Activated gamma-delta T cell (primary cell): Measurements from ENCODE around the gene AMPH.

ENCODE experiments used
- DNase-seq: peaks from one replicate; lab custom pipeline; 2025; lab: John Stamatoyannopoulos, UW

Gene AMPH

DNA sequence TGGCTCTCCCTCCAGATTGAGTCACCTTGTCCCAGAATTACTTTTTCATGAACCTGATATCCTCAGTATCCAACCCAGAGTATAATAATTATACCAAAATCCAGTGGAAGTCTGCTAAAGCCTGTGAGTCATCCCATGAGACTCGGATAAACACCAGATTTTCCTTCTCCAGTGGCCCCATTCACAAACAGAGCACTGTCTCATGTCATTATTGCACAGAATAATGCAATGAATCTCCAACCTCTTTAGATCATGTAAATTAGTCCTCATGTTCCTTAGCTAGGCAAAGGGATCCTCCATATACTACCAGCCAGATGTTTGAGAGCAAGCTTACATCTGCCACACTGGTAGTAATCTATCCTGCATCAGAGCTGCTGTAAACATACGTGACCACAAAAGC is 89.0 kb downstream of the AMPH start:
- DNase-seq = no peak

- DNase-seq = no peak
These were observed 89.7 kb downstream of the AMPH start for GRCh38 chr7:38541440-38541839.

DNA sequence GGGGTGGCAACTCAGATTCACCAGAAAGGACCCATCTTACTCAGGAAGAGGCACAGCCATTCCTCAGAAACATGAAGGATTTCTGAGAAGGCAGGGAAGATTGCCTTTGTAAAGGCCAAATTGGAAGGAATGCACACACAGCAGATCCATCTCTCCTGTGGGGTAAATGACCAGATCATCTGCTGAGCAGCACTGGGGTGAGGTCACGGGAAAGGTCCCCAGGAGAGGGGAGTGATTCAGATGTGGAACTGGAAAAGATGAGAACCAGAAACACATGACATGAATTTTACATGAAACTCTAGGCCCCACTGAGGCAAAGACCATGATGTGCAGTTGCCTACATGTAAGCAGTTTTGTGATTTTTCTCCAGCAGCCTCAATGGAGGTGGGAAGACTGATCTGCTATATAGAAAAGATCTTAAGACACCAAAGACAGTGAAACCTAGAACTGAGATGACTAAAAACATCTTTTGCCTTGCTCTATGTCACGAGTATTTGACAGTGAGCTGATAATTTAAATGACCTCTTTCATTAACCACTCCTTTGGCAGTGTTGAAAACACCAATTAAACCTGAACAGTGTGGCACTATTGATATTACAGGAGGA is 91.6 kb downstream of the AMPH start:
- DNase-seq = no peak

DNA sequence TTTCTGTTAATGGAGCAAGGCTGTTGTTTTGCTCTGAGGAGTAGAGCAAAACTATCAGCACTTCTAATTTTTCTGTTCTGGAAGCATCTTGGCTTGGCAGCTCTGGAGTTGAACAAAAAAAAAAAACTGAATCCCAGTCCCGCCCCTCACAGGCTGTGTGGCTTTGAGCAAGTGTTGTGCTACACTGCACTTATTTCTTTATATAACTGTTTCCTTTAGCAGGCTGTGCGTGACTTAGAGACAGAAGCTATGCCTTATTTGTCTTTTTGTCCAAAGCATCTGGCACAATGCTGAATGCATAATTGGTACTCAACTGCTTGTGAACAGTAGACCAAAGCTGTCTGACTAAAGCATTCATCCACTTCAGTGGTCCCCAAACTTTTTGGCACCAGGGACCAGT is 96.1 kb downstream of the AMPH start:
- no peak for DNase-seq

DNA sequence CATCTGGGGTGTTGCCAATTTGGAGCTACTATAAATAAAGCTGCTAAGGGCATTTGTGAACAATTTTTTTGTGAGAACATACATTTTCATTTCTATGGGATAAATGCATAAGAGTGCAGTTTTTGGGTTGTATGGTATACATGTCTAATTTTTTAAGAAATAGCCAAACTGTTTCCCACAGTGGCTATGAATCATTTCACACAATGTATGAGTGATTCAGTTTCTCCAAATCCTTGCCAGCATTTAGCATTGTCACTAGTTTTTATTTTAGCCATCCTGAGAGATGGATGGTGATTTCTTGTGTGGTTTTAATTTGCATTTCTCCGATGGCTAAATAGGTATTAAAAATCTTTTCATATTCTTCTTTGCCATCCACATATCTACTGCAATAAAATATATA is 105.3 kb downstream of the AMPH start:
- no peak for DNase-seq

DNA sequence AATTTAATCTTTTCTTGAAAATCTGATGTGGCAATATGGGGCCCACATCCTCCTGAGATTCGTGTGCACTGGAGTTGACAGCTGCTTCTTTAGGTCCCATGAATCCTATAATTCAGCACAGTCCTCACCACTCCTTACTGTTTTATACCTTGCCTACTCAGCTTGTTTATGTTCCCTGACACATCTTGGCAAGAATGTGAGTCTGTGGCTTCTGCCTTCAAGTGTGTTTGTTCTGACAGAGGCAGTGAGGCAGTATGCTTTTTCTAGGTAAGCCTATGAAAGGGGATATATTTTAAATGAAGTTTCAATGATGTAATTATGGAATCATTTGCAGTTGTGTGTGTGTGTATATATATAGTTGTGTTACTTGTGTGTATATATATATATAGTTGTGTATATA is 106.4 kb downstream of the AMPH start:
- DNase-seq = no peak

DNA sequence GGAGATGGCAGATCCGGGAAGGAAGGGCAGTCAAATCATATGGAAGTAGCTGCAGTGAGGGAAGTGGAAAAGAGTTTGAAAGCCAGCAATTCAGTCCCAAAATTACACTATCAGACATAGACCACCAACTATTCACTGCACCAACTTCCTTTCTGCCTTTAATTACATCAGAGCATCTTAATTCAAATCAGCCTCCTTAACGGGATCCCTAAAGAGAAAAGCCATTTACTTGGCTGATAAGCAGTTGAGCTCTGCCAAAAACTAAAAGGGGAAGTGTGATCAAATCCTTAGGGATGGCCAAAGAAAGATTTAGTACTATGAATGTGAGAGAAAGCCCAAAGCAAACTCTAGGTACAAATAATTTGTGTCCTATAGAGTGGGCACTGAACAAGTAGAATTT is 110.4 kb downstream of the AMPH start:
- no peak for DNase-seq

DNA sequence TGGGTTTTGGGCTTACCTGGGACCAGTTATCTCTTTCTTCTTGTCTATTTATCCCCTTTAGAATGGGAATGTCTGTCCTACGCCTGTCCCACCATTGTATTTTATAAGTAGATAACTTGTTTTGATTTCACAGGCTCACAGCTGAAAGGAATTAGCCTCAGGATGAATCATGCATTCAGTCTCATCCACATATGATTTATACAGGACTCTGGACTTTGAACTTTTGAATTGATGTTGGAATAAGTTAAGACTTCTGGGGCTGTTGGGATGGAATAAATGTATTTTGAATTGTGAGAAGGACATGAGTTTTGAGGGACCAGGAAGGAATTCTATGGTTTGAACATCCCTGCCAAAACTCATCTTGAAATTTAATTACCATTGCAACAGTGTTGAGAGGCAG is 112.6 kb downstream of the AMPH start:
- no peak for DNase-seq

- DNase-seq = no peak
These were observed 118.5 kb downstream of the AMPH start for GRCh38 chr7:38512704-38513103.

GRCh38 chr7:38512291-38512690 is 118.9 kb downstream of the AMPH start:
- no peak for DNase-seq

GRCh38 chr7:38507384-38507783 is 123.8 kb downstream of the AMPH start:
- DNase-seq = no peak

GRCh38 chr7:38506756-38507155 is 124.4 kb downstream of the AMPH start:
- no peak for DNase-seq

DNA sequence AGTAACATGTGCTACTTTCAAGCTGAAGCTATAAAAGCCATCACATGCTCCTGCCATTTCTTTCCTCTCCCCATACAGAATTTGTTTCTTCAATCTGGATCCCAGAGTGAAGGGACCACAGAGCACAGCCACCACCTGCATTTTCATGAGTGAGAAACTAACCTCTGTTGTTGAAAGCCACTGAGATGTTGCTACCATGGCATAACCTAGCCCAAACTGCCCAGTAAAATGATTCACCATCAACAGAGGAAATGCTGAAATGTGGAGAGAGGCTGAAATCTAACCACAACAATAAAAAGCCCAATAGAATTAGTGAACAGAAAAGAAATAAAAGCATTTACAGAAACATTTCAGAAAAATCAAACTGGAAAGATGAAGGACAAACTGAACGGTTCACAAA is 125.2 kb downstream of the AMPH start:
- DNase-seq = no peak

DNA sequence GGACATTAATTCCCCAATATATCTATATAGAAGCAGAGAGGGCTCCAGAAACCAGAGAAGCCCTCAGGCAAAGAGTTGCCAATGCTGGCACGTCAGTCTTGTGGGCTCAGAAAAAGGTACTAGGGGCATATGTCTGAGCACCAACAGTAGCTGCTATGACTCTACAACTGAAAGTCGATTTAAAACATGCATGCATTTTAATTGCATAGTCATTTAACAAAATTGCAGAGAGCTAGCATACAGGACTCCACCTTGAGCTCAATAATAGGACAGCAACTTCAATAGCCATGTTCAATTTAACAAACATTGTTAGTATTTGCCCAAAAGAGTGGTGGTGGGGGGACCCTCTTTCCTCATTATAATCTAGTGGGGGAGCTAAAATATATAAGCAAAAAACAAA is 126.5 kb downstream of the AMPH start:
- no peak for DNase-seq

GRCh38 chr7:38502848-38503247 is 128.3 kb downstream of the AMPH start:
- no peak for DNase-seq

DNA sequence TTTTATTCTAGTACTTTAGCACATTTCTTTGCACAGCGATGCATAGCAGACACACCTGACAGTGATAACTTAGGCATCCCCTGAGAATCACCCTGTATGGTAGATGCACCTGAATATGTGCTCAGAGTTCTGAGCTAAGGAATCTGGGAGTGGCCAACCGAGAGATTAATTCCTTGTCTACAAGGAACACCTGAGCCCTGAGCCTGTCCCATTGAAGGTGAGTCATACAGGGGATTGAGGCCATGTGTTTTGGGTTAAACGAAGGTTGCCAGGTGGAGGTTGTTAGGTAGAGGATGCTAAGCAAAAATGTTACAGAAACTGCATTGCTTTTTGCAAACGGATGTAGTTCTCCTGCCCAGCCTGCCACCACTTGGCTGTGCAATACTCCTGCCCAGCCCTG is 128.9 kb downstream of the AMPH start:
- no peak for DNase-seq

DNA sequence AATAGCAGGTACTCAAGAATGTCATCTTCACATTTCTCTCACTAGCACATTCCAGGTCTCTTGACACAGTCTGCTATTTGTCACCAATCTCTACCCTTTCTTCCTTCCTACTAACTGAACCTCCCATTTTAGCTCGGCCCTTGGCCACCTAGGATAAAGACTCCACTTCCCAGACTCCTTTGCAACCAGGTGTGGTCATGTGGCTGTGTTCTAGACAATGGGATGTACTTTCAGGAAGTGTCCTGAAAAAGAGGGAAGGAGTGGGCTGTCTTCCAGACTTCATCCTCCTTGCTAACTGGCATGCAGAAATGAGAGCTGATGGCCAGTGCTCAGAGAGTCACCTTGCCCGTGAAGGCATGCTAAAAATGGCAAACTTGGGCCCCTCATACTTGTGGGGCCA is 139.2 kb downstream of the AMPH start:
- no peak for DNase-seq

GRCh38 chr7:38482521-38482920 is 148.7 kb downstream of the AMPH start:
- no peak for DNase-seq

DNA sequence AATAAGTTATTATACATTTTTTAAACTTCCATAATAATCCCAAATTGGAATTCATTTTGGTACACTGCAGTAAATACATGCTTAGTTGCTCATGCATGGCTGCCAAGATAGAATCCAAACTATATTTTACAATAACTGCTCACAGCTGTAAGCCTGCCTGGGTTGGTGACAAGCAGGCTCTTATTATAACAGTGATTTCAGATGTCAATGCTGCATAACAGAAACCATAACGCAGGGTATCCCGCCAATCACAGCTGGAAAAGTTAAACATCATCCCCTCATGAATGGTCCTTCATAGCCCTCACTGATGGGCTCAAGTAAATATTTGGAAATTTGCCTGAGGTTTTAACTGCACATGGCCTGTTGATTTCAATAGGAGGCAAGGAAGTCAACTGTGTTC is 149.8 kb downstream of the AMPH start:
- no peak for DNase-seq

GRCh38 chr7:38478404-38478803 is 152.8 kb downstream of the AMPH start:
- DNase-seq = no peak

- no peak for DNase-seq
These were observed 153.8 kb downstream of the AMPH start for GRCh38 chr7:38477333-38477732.

DNA sequence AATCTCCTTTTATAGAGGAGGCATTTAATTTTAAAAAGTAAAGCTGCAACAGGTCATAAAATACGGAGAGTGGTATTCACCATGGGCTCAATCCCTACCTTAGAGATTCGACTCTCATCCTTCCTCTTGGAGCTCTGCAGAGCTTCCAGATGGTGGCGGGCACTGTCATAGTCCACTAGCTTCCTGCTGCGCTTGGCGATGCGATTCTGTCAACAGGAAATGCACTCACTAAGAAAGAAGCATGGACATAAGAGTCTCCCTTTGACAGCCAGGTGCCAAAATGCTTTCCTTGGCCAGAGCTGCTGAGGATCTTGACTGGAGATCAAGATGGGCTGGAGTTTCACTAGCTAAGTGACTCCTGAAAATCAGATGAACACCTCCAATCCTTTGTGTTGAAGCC is 154.4 kb downstream of the AMPH start:
- DNase-seq = no peak

- no peak for DNase-seq
These were observed 165.2 kb downstream of the AMPH start for GRCh38 chr7:38465956-38466355.

DNA sequence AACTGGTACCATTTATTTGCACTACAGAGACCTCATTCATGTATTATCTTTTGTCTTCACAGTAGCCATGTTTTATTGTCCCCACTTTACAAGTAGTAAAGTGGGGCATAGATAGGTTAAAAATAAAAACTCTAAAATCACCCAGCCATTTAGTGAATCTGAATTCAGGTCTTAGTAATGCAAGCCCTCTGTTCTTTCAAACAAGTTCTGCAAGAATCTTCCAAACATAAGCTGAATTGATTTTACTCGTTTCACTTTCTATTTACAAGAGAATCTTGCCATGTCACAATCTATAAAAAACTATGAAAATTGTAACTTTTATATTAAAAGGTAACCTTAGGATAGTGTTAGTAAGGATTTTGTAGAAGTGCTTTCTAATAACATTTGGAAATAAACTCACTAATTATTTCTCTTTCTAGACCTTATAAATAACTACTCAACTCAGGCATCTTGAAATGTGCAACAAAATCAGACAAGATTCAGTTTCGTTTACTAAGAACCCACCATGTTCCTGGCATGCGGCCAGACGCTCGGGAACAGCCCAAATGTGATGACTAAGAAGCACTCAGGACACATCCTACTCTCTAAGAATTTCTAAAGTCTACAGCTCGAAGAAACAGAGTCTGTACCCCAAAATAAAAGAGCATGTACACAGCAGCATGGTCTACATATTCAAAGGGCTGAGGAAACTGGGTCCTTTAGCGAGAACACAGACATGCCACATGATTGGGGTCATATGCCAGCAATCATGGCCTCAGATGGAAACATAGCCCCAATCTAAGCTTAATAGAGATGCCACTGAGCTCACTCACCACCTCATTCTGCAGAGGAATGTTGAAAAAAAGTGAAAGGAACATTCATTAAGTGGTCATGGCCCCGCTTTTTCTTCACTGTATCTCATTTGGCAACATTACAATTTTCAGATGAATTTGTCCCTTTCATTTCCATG is 167.6 kb downstream of the AMPH start:
- DNase-seq = peak; percentile 12
